22Rv1 (cell line): Measurements from ENCODE around the gene CPNE5.

Source experiments
- H3K27ac ChIP-seq: fragments of 450-650 bp; 2 replicates; pipeline ENCODE4 v1.5.1; 2017
- CTCF ChIP-seq: fragments of 450-650 bp; IDR thresholded peaks from 2 replicates; pipeline ENCODE4 v1.5.1; 2017; ENCODE audit warnings: mild to moderate bottlenecking
- ZFX ChIP-seq: fragments of 450-650 bp; IDR thresholded peaks from 2 replicates; pipeline ENCODE4 v1.6.1; 2017; ENCODE audit warnings: antibody characterized with exemption, borderline replicate concordance

The CPNE5 gene

GRCh38 chr6:36700071-36700812 lies 139.0 kb downstream of the CPNE5 start:
- H3K27ac ChIP-seq: no peak overlapping the region
- TF ChIP-seq ZFX (no peak), CTCF (no peak)

GRCh38 chr6:36699348-36699747 lies 139.9 kb downstream of the CPNE5 start:
- no peak overlapping the region for H3K27ac ChIP-seq
- TF ChIP-seq ZFX: no peak
- no peak for TF ChIP-seq CTCF

GRCh38 chr6:36698871-36699271 lies 140.4 kb downstream of the CPNE5 start:
- no peak overlapping the region for H3K27ac ChIP-seq

GRCh38 chr6:36698196-36698595 lies 141.0 kb downstream of the CPNE5 start:
- TF ChIP-seq CTCF (no peak), ZFX (no peak)
- H3K27ac ChIP-seq: no peak overlapping the region

More at GRCh38 chr6:36698871-36699271, 140.4 kb downstream of the CPNE5 start:
- TF ChIP-seq CTCF: no peak
- no peak for TF ChIP-seq ZFX

- H3K27ac ChIP-seq: no peak within 1 kb of the TSS
- TF ChIP-seq ZFX (no peak), CTCF (no peak)
Observed at GRCh38 chr6:36697481-36697903, 141.8 kb downstream of the CPNE5 start, which contains the start of gene RAB44. Gene RAB44, plus strand, starts transcription at chr6:36697826. Its CDS starts 6,410 bp downstream, at chr6:36704236.

- TF ChIP-seq CTCF: no peak
- no peak for TF ChIP-seq ZFX
- no peak overlapping the region for H3K27ac ChIP-seq
Observed at GRCh38 chr6:36695414-36695813, 143.8 kb downstream of the CPNE5 start.

GRCh38 chr6:36694616-36695015 lies 144.6 kb downstream of the CPNE5 start:
- TF ChIP-seq ZFX (no peak), CTCF (no peak)
- no peak overlapping the region for H3K27ac ChIP-seq
